HepG2 (cell line): ENCODE measurements around the gene UBR4.

Experiments used
- MED8 ChIP-seq: sonication (generic); formaldehyde crosslinking; IDR thresholded peaks from 2 replicates; pipeline ENCODE4 v1.8.1; 2023; ENCODE audit warnings: mild to moderate bottlenecking, missing genetic modification reagents; ENCODE audit not compliant: insufficient replicate concordance
- ZNF263 ChIP-seq: sonication (generic); formaldehyde crosslinking; IDR thresholded peaks from 2 replicates; pipeline ENCODE4 v1.4.0; 2020; ENCODE audit warnings: missing genetic modification reagents

GRCh38 chr1:19251305-19252196 lies 41.5 kb upstream of the UBR4 start, which contains the start of the genes EMC1 and MRTO4:
- TF ChIP-seq ZNF263 (CRISPR knock-in tag): peak; percentile 2; the same call in 1 of the 2 replicates
- TF ChIP-seq MED8 (CRISPR knock-in tag): peak; percentile 92
